ENCODE measurements around the gene IMP3. TPM values are rescaled to one million over a fixed set of nuclear protein-coding genes. Genes with fewer than 3 reads are reported as not detected.
"Not testable (repeated sequence)": the region's sequence is repeated elsewhere in the genome, so short reads cannot be mapped to it uniquely, and the experiment has no call there.

Gene IMP3
- 189 and 195 TPM in 2 replicates for total RNA-seq (2014; rRNA removed; shearing (Covaris generic))
- polyA plus RNA-seq (2015; cell fraction: cytosol; rRNA removed): 149 and 164 TPM in 2 replicates
- polyA plus RNA-seq (2015; cell fraction: nucleus; rRNA removed): 66.4 and 76.0 TPM in 2 replicates

GRCh38 chr15:75639709-75640482 is at the start of gene IMP3:
TSS of gene IMP3 (minus strand) at chr15:75640224. CDS start at chr15:75640168, 56 bp downstream.
- DNase-seq (ENCODE audit: low read depth): peak; percentile 97

- DNase-seq (ENCODE audit: low read depth): not testable (repeated sequence)
Observed at GRCh38 chr15:75689429-75689828, 49.4 kb upstream of the IMP3 start.

- DNase-seq (ENCODE audit: low read depth): no peak
Observed at GRCh38 chr15:75688831-75689230, 48.8 kb upstream of the IMP3 start.

GRCh38 chr15:75688278-75688557 is 48.2 kb upstream of the IMP3 start:
- DNase-seq (ENCODE audit: low read depth): no peak

- DNase-seq (ENCODE audit: low read depth): no peak
Observed at GRCh38 chr15:75687486-75688277, 47.7 kb upstream of the IMP3 start.

GRCh38 chr15:75686212-75686642 is 46.2 kb upstream of the IMP3 start:
- peak; percentile 60 for DNase-seq (ENCODE audit: low read depth)

GRCh38 chr15:75685195-75685594 is 45.2 kb upstream of the IMP3 start:
- DNase-seq (ENCODE audit: low read depth): no peak

- DNase-seq (ENCODE audit: low read depth): no peak
Observed at GRCh38 chr15:75684648-75685047, 44.6 kb upstream of the IMP3 start.

GRCh38 chr15:75683646-75684312 is 43.8 kb upstream of the IMP3 start:
- DNase-seq (ENCODE audit: low read depth): peak; percentile 62

- DNase-seq (ENCODE audit: low read depth): no peak
Observed at GRCh38 chr15:75682181-75683135, 42.4 kb upstream of the IMP3 start.

- no peak for DNase-seq (ENCODE audit: low read depth)
Observed at GRCh38 chr15:75680007-75680789, 40.2 kb upstream of the IMP3 start.

- DNase-seq (ENCODE audit: low read depth): not testable (repeated sequence)
Observed at GRCh38 chr15:75678324-75678690, 38.3 kb upstream of the IMP3 start.

- DNase-seq (ENCODE audit: low read depth): no peak
Observed at GRCh38 chr15:75677465-75678323, 37.7 kb upstream of the IMP3 start.

- DNase-seq (ENCODE audit: low read depth): no peak
Observed at GRCh38 chr15:75676688-75677464, 36.9 kb upstream of the IMP3 start.

- DNase-seq (ENCODE audit: low read depth): no peak
Observed at GRCh38 chr15:75675579-75676404, 35.8 kb upstream of the IMP3 start.

GRCh38 chr15:75674366-75674765 is 34.3 kb upstream of the IMP3 start:
- DNase-seq (ENCODE audit: low read depth): no peak
